Spleen (tissue), 7 donors: ENCODE measurements around the gene DENND6B.

Experiments
- POLR2A ChIP-seq, 3 donors: fragments of 450-650 bp; IDR thresholded peaks; one replicate each; pipeline ENCODE4 v1.5.1; 2017; ENCODE audit warnings: antibody characterized with exemption in 3 of 3, mild to moderate bottlenecking in 1 of 3
- TF ChIP-seq, protein P1 (sequence below), 11 experiments: fragments of 200-600 bp in 7 of 11; fragments of 450-650 bp in 4 of 11; sonication (generic) in 4 of 11; IDR thresholded peaks in 8 of 11; conservative IDR thresholded peaks in 3 of 11; 1 replicate in 7 of 11; 2 replicates in 4 of 11; pipeline versions ENCODE4 v1.4.0 to v1.8.0; 2016 to 2021; ENCODE audit warnings: antibody characterized with exemption in 11 of 11, inconsistent platforms in 4 of 11, mild to moderate bottlenecking in 1 of 11
- donor health status: DM: no; HTN: no; CAD: no; lungs with moderate emphysema.
- donor health status: DM: no; HTN: no; CAD: no.
- donor health status: DM: no; HTN: no; CAD: no.

DNA sequence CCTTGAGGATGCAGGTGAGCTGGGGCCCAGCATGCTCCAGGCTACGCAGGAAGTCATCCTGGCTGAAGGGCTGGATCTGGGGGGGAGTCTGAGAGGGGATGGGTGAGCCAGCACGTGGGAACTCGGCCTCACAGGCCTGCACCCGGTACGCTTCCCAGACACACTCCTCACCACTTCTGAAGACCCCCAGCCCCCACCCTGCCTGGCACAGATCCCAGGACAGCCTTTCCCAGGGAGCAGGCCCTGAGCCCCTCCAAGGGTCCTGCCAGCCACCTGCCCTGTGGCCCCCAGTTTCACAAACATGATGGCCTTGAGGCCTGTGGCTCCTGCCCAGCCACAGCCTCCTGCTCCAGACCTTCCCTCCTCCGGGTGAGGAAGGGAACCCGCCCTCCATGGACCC lies 13.8 kb downstream of the DENND6B start:
- TF ChIP-seq, protein P1, sequence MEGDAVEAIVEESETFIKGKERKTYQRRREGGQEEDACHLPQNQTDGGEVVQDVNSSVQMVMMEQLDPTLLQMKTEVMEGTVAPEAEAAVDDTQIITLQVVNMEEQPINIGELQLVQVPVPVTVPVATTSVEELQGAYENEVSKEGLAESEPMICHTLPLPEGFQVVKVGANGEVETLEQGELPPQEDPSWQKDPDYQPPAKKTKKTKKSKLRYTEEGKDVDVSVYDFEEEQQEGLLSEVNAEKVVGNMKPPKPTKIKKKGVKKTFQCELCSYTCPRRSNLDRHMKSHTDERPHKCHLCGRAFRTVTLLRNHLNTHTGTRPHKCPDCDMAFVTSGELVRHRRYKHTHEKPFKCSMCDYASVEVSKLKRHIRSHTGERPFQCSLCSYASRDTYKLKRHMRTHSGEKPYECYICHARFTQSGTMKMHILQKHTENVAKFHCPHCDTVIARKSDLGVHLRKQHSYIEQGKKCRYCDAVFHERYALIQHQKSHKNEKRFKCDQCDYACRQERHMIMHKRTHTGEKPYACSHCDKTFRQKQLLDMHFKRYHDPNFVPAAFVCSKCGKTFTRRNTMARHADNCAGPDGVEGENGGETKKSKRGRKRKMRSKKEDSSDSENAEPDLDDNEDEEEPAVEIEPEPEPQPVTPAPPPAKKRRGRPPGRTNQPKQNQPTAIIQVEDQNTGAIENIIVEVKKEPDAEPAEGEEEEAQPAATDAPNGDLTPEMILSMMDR (IDR thresholded peaks at IDR 0.05 in 8 of 11, conservative IDR thresholded peaks at IDR 0.05 in 3 of 11), result no peak
- TF ChIP-seq POLR2A (IDR thresholded peaks at IDR 0.05), result no peak
